ENCODE results near the gene LTV1.
"Not testable (repeated sequence)": the region's sequence is repeated elsewhere in the genome, so short reads cannot be mapped to it uniquely, and the experiment has no call there.

Gene LTV1

GRCh38 chr6:143844006-143844405, 868 bp downstream of the LTV1 start:
- no peak for DNase-seq

- DNase-seq: no peak
Observed at GRCh38 chr6:143845033-143845432, 1.9 kb downstream of the LTV1 start.

GRCh38 chr6:143851706-143852105, 8.6 kb downstream of the LTV1 start:
- not testable (repeated sequence) for DNase-seq

- not testable (repeated sequence) for DNase-seq
Observed at GRCh38 chr6:143855057-143855456, 11.9 kb downstream of the LTV1 start.

GRCh38 chr6:143856762-143857161, 13.6 kb downstream of the LTV1 start:
- DNase-seq: not testable (repeated sequence)

GRCh38 chr6:143857651-143858050, 14.5 kb downstream of the LTV1 start:
- no peak for DNase-seq

GRCh38 chr6:143859891-143860660, 16.9 kb downstream of the LTV1 start:
- no peak for DNase-seq

- DNase-seq: no peak
Observed at GRCh38 chr6:143863771-143864170, 20.6 kb downstream of the LTV1 start.

GRCh38 chr6:143864234-143864633, 21.1 kb downstream of the LTV1 start, which contains the start of gene ZC2HC1B:
TSS of gene ZC2HC1B (plus strand) at chr6:143864474. CDS start at chr6:143864540, 66 bp downstream.
- no peak for DNase-seq

GRCh38 chr6:143867236-143867635, 24.1 kb downstream of the LTV1 start:
- no peak for DNase-seq

- not testable (repeated sequence) for DNase-seq
Observed at GRCh38 chr6:143868808-143869207, 25.7 kb downstream of the LTV1 start.

- not testable (repeated sequence) for DNase-seq
Observed at GRCh38 chr6:143871202-143871730, 28.1 kb downstream of the LTV1 start.

- DNase-seq: no peak
Observed at GRCh38 chr6:143872201-143872600, 29.1 kb downstream of the LTV1 start.

- not testable (repeated sequence) for DNase-seq
Observed at GRCh38 chr6:143873600-143873999, 30.5 kb downstream of the LTV1 start.

GRCh38 chr6:143874503-143874902, 31.4 kb downstream of the LTV1 start:
- DNase-seq: not testable (repeated sequence)

- no peak for DNase-seq
Observed at GRCh38 chr6:143877584-143878271, 34.6 kb downstream of the LTV1 start.

GRCh38 chr6:143878272-143878760, 35.2 kb downstream of the LTV1 start:
- DNase-seq: no peak

- no peak for DNase-seq
Observed at GRCh38 chr6:143880412-143880811, 37.3 kb downstream of the LTV1 start.

- no peak for DNase-seq
Observed at GRCh38 chr6:143882401-143882930, 39.3 kb downstream of the LTV1 start.

GRCh38 chr6:143884216-143884900, 41.2 kb downstream of the LTV1 start:
- no peak for DNase-seq

- no peak for DNase-seq
Observed at GRCh38 chr6:143885116-143885515, 42.0 kb downstream of the LTV1 start.

GRCh38 chr6:143894655-143895054, 51.5 kb downstream of the LTV1 start:
- no peak for DNase-seq
